Measurements from ENCODE around the gene ZP1.

GRCh38 chr11:60924110-60924905 is 57.0 kb downstream of the ZP1 start, which contains the start of gene TMEM132A:
- peak in 1 of 3 experiments; percentile 9 for TF ChIP-seq CTCF (IDR thresholded peaks at IDR 0.05)
- no peak for TF ChIP-seq POLR2A (IDR thresholded peaks at IDR 0.05; ENCODE audit: low read depth)

Measured in esophagus muscularis mucosa (tissue), 3 donors.